ENCODE data around the gene DDX49.
"Not testable (repeated sequence)": the region's sequence is repeated elsewhere in the genome, so short reads cannot be mapped to it uniquely, and the experiment has no call there.

Gene DDX49

DNA sequence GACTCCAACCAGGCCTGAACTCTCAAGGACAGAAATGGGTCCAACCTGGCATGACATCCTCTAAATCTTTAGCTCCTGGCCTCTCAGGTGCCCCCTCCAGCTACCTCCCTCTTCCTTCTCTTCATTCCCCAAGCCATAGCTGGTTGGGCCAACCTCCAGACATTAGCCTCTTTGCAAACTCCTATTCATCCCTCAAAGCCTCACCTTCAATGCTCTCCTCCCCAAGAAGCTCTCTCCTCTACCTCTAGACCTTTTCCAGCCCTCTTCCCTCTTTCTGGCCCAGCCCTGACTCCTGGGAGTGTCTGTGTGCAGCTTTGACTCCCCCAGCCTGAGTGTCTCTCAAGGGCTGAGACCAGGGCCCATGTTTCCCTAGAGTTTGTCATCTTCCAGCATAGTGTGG lies 26.8 kb downstream of the DDX49 start:
- no peak for DNase-seq

DNA sequence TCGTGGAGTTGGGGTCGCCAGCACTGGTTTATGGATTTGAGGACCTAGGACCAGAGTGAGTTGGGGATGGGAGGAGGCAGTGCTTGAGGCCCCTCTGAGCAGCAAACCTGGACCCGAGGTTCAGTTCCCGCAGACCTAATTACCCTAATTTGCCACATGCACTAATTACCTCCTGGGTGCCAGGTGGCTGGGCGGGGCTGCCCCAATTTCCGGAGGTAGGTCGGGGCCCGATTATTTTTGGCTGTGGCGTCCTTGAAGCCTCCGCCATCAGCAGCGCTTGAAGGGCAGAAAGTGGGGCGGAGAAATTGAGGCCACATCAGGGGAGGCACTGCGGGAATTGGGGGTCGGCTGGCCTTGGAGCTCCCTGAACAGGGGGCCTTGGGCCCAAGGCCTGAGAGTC lies 27.4 kb downstream of the DDX49 start:
- no peak for DNase-seq

DNA sequence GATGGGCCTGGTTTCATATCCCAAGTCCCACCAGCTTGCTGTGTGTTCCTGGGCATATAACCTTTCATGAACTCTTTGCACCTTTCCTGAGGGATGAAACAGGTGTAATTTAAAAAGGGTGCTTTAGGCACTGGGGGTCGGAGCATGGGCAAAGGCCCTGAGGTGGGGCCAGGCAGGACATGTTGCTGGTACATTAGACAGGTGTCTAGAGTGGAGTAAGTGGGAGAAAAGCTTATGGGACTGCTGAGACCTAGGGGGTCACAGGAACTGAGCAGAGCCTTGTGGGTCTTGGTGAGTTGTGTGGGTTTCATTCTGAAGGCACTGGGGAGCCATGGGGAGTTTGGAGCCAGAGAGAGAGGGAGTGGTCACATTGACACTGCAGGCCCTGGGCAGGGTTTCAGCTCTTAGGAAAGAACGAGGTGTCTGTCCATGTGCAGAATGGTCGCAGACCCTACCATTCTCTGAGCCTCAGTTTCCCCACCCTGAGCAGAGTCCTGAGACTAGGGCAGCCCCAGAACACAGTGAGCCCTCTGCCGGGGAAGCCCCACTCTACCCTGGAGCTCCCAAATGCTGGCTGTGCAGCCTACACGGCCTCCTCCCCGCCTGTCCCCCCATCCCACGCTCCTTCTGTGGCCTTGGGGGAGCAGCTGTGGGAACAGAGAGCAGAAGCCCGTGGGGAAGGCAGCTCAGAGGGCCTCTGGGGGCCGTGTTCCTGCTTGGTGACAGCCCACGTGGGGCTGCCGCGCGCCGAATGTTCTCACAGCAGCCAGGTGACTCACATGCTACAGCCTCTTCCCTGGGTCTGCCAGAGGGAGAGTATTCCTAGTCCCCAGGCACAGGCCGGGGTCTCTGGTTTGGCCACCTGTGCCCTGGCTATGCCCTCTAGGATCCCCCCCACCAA lies 28.8 kb downstream of the DDX49 start:
- DNase-seq: no peak

DNA sequence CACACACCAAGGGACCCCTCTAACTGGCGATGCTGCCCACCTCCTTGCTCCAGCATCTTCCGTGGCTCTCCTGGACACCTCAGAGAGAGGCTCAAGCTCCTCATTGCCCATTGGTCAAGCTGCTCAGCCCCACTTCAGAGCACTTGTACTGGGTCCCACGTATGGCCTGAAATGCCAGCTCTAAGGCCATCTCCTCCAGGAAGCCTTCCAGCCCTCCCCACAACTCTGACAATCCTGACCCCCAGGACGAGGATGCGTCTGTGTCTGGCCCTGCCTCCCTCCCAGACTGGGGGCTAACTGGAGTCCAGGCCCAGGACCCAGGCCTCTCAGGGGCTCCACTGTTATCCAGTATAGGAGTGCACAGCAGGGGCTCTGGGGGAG lies 29.5 kb downstream of the DDX49 start:
- no peak for DNase-seq

DNA sequence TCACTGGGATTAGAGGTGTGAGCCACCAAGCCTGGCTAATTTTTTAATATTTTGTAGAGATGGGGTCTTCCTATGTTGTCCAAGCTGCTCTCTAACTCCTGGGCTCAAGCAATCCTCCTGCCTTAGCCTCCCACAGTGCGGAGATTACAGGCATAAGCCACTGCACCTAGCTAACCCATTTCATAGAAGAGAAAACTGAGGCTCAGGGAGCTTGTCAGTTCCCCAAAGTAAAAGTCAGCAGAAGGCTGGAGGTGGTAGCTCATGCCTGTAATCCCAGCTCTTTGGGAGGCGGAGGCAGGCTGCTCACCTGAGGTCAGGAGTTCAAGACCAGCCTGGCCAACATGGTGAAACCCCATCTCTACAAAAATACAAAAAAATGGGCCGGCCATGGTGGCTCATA lies 30.3 kb downstream of the DDX49 start:
- DNase-seq: no peak

DNA sequence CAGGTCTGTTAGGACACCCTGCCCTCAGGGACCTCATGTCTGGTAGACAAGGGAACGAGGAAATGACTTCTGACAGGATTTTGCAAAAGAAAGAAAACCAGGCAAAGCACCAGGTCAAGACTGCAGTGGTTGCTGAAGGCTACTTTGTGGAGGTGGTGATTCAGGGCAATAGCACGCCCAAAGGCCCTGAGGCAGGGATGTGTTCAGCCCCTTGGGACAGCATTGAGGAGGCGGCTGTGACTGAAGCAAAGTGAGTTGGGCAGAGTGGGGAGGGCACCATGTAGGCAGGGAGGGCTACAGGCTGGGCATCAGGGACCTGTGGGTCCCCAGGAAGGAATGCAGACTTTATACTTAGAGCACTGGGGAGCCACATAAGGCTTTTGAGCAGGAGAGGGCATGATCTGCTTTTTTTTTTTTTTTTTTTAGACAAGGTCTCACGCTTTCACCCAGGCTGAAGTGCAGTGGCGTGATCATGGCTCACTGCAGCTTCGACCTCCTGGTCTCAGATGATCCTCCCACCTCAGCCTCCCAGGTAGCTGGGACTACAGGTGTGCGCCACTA lies 32.3 kb downstream of the DDX49 start:
- no peak for DNase-seq

DNA sequence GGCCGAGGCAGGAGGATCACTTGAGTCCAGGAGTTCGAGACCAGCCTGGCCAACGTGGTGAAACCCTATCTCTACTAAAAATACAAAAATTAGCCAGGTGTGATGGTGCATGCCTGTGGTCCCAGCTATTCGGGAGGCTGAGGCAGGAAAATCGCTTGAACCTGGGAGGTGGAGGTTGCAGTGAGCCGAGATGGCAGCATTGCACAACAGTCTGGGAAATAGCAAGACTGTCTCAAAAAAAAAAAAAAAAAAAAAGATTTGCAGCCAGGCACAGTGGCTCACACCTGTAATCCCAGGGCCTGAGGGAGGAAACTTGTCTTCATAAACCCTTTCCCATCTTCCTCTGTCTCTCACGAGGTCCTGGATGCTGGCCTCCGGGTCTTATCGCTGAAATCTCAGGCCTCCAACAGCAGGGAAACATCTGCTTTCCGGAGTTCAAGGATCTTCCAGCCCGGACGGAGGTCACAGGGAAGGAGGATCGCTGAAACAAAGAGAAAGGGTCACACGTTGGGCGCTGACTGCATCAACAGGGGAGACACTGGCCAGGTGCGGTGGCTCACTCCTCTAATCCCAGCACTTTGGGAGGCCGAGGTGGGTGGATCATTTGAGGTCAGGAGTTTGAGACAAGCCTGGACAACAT lies 33.0 kb downstream of the DDX49 start:
- DNase-seq: not testable (repeated sequence)

DNA sequence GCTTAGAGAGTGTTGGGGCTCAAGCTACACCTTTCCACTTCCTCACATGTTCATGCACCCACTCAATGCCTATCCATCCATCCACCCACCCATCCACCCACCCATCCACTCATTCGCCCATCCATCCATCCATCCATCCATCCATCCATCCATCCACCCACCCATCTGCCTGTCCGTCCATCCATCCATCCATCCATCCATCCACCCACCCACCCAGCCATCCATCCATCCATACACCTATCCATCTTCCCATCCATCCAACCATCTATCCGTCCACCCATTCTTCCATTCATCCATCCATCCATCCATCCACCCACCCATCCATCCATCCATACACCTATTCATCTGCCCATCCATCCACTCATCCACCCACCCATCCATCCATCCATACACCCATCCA lies 34.6 kb downstream of the DDX49 start:
- DNase-seq: no peak

DNA sequence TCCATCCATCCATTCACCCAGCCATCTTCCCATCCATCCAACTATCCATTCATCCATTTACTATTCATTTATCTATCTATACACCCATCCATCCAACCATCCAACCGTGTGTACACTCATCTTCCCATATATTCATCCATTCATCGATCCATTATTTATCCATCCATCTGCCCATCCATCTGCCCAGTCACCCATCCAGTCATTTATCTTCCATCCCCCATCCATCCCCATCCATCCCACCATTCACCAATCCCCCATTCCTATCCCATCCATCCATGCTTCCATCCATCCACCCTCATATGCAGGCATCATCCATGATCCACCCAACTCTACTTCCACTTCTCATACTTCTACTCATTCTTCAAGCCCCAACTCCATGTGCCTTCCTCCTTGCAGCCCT lies 35.5 kb downstream of the DDX49 start:
- DNase-seq: no peak

DNA sequence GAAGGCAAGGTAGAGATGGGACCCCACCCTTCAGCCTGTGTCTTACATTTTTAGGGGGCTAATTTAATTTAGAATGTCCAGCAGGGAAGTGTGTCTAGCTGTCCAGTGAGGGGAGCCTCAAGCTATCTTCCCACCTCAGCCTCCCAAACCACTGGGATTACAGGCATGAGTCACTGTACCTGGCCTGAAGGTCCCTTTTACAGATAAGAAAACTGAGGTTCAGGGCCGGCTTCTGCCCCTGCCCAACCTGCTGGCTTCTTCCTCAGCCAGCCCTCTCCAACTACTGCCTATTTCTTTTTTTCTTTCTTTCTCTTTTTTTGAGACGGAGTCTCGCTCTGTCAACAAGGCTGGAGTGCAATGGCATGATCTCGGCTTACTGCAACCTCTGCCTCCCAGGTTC lies 40.9 kb downstream of the DDX49 start:
- no peak for DNase-seq

DNA sequence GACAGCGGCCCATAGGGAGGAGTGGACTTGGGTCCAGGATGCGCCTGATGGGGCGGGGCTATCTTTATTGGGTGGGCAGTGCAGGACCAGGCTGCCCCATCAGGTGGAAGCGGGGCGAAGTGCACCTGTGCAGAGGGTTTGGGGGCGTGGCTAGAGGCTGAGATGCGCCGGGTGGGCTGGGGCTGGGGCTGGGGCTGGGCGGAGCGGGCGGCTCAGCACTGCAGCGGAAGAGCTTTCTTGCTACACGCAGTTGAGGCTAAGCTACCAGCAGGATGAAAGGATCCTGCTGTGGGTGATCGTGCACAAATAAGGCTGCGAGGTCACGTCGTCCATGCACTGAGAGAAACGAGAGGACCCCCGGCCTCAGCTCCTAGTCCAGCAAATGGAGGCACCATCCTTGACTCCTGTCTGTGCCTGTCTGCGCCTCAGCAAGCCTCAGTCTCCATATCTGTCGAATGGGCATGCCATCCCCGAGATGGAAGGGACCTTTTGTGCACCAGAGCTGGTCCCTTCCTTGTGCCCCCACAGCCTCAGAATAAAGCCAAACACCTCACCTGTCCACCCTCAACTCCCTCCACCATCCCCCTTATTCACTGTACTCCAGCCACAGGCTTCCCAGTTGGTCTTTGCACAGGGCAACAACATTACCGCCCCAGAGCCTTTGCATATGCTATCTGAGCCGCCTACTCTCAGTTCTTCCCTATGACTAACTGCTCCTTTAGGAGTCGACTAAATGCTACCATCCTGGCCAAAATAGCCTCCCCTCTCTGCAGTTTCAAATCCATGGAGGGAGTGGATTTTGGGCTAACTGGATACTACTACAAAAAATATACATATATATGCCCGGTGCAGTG lies 42.5 kb downstream of the DDX49 start:
- no peak for DNase-seq

DNA sequence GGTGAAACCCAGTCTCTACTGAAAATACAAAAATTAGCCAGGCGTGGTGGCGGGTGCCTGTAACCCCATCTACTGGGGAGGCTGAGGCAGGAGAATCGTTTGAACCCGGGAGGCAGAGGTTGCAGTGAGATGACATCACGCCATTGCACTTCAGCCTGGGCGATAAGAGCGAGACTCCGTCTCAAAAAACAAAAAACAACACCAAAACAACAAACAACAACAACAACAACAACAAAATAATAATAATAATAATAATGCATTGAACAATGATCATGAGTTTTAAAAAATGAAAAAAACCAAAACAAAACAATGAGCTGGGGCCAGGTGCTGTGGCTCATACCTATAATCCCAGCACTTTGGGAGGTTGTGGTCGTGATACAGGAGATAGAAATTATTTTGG lies 44.6 kb downstream of the DDX49 start:
- no peak for DNase-seq

DNA sequence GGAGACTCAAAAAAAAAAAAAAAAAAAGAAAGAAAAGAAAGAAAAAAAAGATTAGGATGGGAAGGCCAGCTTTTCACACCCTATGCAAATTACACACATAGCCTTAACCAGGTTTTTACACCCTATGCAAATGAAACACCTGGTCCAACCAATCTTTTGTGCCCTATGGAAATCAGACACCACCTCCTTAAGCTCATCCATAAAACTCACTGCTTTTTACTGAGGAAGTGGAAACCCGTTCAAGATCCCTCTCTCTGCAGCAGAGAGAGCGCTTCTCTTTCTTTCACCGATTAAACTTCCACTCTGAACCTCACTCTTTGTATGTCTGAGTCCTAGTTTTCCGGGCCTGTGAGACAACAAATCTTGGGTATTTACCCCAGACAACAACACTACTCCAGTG lies 46.8 kb downstream of the DDX49 start:
- no peak for DNase-seq

DNA sequence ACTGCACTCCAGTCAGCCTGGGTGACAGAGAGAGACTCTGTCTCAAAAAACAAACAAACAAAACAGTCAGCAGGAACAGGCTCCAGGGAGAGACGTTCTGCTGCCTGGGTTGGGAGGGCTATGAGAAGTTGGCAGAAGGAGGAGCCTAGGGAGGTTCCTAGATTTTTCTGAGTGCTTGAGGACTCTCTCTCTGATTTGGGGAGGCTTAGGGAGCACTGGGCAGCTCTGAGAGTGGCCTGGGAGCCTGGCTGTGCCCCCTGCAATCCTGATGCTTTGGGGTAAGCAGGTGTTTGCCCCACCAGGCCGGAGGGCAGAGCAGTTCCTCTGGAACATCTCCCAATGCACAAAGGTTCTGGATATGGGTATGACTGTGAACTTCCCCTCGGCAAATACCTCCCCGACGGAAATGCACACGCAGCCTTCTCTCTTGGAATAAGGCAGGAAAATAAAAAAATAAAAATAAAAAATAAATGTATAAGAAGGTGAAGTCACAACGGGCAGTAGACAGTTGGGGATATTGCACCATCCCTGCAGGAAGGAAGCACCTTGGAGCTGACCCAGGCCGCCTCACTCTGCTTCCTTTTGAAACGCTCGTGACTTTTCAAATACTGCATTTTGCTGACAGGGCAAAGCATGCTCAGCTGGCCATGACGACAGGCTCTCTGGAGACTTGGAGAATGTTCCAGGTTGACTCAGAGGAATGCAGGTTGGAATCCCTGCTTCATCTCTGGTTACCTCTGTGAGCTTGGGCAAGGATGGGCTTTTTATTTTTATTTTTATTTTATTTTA lies 48.0 kb downstream of the DDX49 start:
- DNase-seq: no peak

DNA sequence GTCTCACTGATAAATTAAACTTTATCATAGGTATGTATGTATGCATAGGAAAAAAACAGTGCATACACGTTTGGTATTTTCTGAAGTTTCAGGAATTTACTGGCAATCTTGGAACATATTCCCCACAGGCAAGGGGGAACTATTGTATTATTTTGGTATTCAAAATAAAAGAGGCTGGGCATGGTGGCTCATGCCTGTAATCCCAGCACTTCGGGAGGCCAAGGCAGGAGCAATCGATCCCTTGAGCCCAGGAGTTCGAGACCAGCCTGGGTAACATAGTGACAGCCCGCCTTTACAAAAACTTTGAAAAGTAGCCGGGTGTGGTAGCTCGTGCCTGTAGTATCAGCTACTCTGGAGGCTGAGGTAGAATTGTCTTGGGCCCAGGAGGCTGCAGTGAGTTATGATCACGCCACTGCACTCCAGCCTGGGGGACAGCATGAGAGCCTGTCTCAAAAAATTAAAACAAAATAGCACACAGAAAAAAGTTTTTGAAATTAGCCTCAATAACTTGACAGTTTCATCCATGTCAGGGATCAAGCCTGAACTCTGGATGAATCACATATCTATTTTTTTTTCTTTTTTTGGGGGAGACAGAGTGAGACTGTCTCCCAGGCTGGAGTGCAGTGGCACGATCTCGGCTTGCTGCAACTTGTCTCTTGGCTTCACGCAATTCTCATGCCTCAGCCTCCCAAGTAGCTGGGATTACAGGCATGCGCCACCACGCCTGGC lies 50.6 kb downstream of the DDX49 start:
- no peak for DNase-seq

DNA sequence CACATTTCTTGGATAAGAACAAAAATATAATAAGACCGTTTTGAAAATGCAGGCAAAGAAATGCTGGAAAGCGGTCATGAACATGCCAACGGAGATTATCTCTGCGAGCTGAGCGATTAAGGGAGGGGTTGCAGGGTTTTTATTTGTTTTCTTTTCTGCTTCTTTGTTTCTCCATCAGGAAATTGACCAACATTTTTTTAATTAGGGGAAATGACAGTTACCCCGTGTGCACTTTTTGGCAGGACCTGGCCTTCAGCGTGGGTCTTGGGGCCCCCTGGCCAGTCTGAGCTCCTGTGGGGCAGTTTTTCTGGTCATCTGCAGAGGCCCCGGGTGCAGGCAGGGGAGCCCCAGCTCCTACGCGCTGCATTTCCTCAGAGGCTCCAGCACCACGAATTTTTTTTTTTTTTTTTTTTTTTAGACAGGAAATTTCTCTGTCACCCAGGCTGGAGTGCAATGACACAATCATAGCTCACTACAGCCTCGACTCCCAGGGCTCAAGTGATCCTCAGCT lies 52.8 kb downstream of the DDX49 start:
- DNase-seq: no peak

DNA sequence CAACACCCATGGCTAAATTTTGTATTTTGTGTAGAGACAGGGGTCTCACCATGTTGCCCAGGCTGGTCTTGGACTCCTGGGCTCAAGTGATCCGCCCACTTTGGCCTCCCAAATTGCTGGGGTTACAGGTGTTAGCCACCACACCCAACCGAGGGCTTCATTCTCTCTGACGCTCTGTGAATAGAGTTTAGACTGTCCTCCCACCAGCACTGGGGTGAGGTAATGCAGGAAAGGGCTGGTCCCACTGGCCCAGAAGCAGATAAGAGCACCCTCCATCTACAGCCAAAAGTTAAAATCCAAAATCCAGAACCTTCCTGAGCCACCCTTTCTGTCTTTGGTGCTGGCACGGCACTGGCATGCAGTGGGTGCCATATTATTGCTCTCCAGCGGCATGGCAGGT lies 53.3 kb downstream of the DDX49 start:
- DNase-seq: no peak

DNA sequence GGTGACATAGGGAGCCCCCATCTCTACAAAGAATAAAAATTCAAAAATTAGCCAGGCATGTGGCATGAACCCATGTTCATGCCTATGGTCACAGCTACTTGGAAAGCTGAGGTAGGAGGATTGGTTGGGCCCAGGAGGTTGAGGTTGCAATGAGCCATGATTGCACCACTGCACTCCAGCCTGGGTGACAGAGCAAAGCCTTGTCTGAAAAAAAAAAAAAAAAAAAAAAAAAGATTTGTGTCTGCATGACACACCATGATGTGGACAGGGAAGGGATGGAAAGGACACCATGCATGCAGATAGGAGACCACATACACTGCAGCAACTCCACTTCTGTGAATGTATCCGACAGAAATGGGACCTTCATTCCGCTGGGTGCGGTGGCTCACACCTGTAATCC lies 55.5 kb downstream of the DDX49 start:
- no peak for DNase-seq

DNA sequence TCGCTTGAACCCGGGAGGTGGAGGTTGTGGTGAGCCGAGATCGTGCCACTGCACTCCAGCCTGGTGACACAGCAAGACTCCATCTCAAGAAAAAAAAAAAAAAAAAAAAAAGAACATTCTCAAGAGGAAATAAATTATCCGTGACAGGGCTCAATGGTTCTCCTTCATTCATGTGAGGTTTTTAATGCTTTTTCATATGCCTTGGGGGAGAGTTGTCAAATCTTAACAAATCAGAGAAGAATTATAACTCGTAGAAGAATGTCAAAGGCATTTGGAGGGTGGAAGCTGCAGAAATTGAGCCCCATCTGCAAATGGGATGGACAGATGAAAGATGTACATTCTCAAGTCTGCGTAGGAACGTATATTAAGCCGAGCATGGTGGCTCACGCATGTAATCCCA lies 56.4 kb downstream of the DDX49 start:
- DNase-seq: no peak

Data from cerebellar nuclear complex (tissue), 1 donor.